NOMO-1 (cell line): ENCODE results near the gene B4GALT3.

ENCODE experiments used
- DNase-seq, 2 experiments: peaks; one replicate each; lab custom pipeline; 2025; ENCODE audit not compliant: unreplicated experiment in 2 of 2; lab: John Stamatoyannopoulos, UW

The B4GALT3 gene

DNA sequence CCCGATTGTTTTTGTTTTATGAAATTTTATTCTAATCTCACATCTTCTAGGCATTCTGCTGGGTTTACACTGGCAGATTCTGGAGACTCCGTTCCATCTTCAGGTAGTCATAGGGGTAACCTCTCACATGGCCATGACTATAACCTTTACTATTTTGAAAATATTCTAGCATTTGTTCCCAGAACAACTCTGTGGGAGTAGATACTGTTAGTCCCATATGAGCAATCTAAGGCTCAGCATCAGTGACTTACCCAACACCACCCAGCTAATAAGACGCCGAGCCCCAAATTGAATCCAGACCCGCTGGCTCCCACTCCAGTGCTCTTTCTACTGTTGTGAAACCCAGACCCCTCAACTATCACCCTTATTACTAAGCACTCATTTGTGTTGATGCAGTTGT is 11.7 kb upstream of the B4GALT3 start:
- no peak for DNase-seq

DNA sequence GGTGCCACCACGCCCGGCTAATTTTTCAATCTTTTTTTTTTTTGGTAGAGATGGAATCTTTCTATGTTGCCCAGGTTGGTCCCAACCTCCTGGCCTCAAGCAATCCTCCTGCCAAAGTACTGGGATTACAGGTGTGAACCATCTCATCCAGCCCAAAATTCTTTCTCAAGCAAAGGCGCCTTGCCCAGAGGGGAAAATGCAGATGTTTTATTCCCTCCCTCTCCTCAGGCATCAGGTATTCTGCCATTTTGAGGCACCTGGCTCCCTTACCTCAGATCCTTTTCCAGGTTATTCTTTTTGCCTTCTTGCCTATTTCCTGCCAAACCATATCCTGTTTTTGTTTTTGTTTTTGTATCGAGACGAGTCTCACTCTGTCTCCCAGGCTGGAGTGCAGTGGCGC is 11.1 kb upstream of the B4GALT3 start:
- no peak for DNase-seq

DNA sequence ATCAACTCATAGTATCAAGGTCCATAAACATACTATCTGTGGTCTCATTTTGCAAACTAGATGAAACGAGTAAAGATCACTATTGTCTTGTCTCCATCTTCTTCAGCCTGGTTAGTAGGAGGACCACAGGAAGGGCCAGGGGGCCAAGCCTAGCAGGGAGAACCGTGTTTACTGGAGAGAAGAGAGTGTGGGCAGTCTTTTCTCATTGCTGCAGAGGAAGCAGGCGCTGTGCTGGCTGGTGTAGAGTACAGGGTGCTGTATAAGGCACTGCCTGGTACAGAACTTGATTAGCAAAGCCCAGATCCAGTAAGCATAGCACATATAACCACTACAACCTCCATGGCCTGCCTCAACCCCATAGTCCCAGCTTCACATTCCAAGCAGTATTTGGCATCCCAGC is 10.0 kb upstream of the B4GALT3 start:
- no peak for DNase-seq

DNA sequence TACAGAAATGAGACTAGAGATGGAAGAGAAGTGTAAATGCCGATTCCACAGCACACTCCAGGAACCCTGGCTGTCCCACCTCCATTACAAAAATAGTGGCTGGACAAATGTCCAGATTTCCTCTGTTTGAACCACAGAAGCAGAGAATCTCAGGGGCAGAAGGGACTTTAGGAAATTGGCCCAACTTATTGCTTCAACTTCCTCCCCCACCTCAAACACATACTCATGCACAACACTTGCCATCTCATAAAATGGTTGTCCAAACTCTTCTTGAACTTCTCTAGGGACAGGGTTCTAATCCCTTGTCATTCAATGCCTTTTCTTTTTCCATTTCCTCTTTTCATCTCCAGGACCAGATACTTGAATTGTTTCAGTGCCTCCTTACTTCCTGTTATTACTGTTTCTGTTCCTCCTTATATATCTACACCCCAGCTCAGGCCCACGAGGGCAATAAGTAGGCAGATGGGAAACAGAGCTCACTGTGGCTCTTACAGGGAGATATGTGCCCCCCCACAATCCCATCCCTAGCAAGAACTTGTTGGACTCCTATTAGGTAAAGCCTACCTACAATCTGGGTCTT is 8.5 kb upstream of the B4GALT3 start:
- peak; percentile 85 to 97 for DNase-seq

DNA sequence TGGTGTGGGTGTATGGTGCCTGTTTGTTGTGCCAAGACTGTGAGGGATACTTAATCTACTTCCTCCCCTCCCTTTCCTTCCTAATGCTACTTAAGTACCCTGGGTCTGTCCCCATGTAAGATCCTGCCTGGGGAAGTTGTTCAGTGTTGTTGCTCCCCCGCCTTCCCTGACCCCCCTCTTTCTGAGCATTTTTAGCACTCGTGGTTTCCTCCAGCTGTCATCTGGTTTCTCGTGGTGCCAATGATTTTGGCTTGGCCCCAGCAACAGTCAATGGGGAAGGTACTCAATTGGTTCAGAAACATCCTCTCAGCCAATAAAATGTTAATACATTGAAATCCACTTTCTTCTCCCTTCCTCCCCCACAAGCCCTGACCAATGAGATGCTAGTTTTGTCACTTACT is 8.0 kb upstream of the B4GALT3 start:
- peak; percentile 97 to 98 for DNase-seq

DNA sequence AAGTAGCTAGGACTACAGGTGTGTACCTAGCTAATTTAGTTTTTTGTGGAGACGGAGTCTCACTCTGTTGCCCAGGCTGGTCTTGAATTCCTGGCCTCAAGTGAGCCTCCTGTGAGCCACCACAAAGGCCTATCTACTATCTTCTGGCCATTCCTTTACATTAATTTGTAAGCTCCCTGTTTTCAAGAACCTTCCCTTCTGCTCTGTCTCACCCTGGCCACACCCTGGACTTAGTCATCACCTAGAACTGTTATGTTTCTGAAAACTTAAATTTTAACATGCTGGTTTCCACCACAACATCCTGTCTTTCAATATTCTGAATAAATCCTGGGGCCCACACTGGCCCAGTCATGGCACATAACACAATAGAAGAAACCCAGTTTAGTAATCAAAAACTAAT is 4.9 kb upstream of the B4GALT3 start:
- DNase-seq: peak; percentile 70 to 79

DNA sequence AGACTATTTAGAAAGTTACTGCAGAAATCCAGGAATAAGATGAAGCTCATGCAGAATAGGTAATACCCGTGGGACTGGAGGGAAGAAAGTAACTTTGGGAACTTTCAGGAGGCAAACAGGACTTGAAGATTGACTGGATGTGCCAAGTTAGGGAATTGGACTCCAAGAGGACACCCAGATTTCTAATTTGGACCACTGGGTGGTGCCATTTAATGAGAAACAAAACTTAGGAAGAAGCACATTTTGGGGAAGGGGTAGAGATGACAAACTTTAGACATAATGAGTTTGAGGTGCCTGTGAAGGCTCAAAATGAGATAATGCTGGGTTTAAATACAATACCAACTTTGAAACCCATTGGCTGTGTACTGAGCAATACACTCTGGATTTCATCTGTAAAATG is 3.3 kb upstream of the B4GALT3 start:
- DNase-seq: no peak

DNA sequence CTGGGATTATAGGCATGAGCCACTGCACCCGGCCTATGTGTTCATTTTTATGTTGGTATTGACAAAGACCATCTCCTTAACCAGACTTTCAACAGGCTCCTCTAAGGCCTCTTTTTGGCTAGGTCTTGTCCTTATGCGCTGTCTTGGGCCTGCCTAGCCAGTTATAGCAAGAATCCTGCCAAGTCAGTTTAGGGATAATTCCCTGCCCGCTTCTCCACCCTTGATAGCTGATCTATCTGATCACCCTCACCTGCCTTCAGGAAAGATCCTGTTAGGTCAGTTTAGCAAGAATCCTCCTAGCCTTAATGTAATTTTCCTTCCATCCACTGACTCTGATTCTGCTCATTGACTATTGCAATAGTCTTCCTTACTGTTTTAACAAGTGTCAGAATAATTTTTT is 2.4 kb upstream of the B4GALT3 start:
- DNase-seq: no peak

DNA sequence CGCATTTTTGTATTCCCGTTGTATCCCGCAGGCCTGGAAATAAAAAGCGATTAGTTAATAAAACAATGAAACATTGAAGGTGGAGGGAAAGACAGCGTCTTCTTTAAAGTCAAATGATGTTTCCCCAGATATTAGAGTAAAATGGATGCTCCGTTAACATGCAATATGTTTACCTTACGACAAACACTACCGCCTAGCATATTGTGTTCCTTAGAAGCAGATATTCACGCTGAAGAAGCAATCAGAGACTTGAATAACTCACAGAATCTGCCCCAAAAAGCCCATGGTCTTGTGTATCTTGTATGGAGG is 583 bp upstream of the B4GALT3 start:
- DNase-seq: no peak

DNA sequence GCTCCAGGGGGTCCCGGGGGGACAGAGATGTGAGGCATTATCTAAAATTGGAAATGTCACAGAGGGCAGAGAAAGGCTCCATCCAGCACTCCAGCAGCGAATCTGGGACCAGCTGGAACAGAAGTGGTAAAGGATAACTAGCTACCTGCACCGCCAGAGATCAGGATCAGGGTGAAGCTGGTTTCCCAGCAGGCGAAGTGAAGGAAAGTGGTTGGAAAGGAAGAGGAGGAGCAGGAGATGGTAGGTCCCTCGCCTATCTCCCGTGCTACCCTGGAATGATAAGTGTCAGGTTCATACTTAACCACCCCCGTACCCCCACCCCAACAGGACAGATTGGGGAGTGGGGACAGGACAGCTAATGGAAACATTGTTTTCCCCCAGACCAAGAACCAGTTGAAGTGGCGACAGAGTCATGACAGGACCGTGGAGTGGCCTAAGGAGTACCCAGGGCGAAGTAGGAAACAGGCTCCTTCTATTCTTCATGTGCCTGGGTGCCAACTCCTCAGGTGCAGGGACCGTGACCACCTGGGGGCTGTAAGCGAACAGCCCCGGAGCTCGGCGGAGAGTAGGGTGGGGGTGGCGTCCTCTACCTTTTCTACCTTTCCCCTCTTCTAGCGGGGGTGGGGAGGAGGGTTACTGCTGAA is 717 bp downstream of the B4GALT3 start:
- no peak for DNase-seq

DNA sequence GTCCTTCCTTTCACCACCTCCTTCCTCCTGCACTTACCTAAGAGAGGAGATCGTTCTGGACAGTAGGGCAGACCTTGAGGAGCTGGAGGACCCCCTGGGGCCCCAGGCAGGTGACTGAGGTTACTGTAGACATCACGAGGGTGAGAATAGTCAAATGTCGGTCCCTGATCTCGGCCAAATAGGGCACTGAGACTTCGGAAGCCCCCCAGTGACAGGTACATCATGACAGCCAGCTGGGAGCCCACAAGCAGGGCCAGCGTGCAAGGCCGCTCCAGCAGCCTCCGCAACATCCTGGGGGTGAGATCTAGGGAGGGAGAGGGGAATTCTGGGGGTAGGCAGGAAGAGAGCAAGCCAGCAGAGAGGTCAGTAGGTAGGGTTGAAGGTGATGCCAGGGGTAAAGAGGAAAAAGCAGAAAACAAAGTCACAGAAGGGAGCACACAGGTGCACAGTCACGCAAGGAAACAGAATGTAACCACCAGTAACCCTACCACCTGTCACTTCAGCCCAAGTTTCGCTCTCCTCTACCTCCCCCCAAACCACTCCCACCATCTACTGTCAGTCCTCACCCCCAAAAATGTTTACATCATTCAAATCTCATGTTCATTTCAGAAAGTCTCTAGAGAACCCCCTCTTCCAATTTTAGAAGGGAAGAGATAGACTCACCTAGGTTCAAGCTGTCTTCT is 1.4 kb downstream of the B4GALT3 start:
- no peak for DNase-seq

DNA sequence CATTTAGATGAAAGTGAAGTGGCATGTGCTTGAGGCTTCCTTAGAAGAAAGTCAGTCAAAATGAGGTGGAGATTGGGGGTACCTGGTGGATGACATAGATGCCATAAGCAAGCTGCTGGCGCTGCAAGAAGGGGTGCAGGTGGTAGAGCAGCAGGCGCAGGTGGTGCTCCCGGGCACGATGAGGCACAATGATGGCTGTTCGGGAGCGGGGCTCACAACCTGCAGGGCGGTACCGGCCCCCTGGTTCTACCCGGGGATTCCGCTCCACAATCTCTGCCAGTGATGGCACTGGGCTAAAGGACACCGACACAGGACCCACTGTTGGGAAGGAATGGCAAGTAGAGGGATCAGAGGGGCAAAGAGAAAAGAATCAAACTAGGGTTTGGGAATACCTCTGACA is 2.4 kb downstream of the B4GALT3 start:
- no peak for DNase-seq

DNA sequence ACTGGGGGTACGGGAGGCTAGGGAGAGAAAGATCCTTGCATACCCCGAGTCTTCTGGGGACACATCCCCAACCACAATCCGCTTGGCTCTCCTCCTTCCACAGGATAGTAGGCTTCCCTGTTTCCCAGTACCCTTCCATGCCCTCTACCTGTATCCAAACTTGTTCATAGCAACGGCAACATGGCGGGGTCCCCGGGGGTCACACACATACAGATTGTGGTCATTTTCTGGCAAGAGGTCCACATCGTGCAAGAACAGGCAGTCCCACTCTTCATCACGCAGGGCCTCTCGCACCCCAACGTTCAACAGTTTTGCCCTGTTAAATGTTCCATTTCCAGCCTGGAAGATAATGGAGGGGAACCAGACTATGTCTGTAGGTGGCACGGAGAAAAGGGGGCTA is 3.6 kb downstream of the B4GALT3 start:
- DNase-seq: no peak

DNA sequence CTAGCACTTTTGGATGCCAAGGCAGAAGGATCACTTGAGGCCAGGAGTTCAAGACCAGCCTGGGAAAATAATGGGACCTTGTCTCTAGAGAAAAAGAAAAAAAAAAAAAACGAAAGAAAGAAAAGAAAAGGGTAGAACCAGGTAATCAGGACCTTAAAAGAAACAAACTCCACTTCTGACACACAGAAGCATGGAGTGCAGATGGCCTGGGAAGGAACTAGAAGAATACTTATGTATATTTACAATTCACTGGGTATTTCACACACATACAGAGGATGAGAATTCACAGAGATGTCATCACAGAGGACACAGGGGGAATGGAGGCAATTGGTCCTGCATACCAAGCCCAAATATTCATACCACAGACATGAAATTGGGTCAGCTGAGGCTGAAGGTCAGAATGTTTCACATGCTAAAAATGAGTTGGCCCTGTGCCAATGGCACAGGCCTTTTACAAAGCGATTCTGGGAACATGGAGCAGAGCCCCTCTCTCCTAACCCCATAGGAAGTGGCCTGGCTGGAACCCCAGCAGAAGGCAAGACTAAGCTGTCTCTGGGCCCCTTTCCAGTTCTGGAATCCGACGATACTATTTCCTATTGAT is 4.4 kb downstream of the B4GALT3 start:
- DNase-seq: no peak

DNA sequence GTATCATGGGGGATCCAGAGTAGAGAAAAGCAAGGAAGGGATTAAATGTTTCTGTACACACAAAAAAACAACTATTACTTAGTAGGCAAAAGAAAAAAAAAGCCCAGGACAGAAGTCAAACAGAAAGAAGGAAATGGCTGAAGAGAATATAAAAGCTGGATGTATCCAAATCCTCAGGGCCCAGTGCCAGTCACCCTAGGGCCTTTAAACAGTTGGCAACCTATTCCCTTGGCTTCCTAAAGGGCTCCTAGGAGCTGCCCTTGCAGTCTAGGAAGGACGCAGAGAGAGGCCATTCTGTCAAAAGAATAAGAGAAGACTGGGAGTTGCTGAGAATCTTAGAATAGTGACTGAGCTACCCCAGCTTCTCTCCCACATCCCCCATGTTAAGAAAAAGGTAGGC is 5.0 kb downstream of the B4GALT3 start:
- no peak for DNase-seq

DNA sequence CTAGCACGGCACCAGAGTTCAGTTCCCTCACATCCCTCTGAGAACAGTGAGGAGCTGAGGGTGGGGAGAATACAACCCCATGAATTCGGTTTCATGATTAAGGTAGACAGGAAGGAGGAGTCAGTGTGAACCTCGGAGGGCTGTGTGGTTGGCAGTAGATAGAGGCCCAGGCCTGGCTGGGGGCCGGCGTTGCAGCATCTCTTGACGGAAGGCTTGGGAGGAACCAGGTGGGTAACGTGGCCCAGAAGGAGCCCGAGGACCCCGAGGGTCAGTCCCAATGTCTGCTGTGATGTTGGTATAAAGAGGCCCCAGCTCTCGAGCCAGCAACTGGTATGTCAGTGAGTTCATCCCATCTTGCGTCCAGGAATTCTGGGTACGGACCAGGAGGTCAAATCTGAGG is 5.6 kb downstream of the B4GALT3 start:
- DNase-seq: no peak

DNA sequence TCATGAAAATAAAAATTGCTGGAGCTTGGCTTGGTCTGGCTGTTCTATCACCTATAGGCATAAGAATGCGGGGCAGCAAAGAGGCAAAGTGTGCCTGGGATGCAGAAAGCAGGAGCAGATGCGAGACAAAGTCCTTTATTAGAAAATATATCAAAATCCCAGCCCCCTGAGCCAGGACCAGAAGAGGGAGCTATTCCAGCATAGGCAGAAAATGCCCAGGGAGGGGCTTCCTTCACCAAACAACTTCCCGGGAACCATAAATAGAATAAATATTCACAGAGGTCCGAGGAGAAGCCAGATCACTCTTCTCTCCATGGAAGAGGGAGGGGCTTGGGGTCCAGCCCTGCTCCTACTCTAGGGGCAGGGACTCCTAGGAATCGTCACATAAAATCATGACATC is 6.1 kb downstream of the B4GALT3 start:
- DNase-seq: no peak

DNA sequence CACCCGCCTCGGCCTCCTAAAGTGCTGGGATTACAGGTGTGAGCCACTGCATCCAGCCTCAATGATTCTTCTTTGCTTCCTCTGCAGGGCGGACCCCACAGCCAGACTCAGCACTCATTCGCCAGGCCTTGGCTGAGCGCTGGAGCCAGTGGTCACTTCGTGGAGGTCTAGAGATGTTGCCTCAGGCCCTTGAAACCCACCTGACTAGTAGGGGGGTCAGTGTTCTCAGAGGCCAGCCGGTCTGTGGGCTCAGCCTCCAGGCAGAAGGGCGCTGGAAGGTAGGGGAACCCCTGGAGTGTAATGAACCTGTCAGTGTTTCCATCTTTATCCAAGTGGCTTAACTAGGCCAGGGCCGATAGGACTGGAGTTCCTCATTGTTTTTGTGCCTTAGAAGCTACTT is 8.4 kb downstream of the B4GALT3 start:
- no peak for DNase-seq

DNA sequence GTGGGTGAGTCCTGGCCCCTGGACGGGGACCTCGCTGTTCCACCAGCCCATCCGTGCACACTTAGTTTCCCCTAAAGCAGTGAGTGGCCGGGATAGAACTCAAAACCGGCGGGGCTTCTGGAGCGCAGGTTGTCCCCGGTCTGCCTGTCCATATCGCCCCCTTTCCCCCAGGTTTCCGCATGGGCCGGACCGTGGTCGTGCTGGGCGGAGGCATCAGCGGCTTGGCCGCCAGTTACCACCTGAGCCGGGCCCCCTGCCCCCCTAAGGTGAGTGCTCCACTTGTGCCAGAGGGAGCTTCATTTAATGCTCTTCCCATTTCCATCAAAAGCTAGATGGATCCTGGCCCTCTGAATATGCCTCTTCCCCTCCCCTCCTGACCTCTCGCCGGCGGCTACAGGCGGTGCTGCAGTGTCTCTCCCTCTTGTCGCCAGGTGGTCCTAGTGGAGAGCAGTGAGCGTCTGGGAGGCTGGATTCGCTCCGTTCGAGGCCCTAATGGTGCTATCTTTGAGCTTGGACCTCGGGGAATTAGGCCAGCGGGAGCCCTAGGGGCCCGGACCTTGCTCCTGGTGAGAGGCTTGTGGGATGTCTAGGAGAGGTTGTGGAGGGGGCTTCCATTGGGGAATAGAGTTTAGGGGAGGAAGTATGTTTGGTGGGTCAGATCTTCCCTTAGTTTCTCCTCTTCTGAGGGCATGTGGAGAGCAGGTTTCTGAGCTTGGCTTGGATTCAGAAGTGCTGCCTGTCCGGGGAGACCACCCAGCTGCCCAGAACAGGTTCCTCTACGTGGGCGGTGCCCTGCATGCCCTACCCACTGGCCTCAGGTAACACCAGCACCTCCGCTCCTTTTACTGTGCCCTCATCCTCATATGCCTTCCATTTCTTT is 10.4 kb downstream of the B4GALT3 start:
- peak in 1 of 2 experiments; percentile 15 for DNase-seq

DNA sequence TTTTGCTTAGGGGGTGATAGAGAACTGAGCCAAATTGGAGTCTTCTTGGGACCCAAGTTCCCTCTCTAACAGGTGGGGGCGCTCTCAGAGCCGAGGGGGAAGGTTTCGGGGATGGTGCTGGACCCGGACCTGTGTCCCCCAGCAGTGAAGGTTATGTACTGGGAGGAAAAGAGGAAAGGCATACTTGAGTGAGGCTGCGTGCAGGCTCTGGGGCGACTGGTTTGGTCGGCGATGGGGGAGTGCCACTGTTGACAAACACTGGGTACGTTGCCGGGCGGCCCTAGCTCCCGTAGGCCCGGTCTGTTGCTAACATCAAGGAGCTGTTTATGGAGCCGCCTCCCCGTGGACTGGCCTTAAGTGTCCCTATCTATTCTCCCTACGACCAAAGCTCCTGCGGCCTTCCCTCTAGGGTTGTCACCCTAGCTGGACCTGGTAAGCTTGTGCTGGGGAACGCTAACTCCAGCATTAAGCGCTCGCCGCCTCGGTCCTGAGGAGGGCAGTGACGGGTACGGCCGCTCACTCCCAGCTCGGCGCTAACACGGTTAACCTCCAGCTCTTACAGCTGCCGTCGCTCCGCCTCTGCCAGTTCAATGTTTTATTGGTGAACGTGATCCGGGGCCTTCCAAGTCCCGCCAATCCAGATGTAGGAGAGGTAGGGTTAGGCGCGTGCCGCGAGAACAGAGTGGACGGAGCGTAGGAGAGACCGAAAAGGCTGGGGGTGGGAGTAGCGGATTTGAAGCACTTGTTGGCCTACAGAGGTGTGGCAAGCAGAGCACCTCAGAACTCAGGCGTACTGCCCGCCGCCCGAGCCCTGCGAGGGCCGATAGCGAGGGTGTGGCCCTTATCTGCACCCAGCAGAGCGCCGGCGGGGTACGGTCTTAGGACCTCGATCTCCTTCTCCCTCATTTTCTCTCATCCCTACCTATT is 11.3 kb downstream of the B4GALT3 start, which contains the start of gene PPOX:
PPOX (plus strand) TSS at position 685 of the 927 bp plus-strand sequence. CDS start 422 bp downstream, outside the sequence.
- peak; percentile 97 to 99 for DNase-seq
